IMR-90 (cell line): ENCODE data around the gene TPX2. TPM values are rescaled to one million over a fixed set of nuclear protein-coding genes. Genes with fewer than 3 reads are reported as not detected.
"Not testable (repeated sequence)": the region's sequence is repeated elsewhere in the genome, so short reads cannot be mapped to it uniquely, and the experiment has no call there.

Source experiments
- ATAC-seq: fragments of 200-7000 bp; cut with Tn5 transposase; 2 replicates; pipeline ENCODE4 v1.9.1; 2020; ENCODE audit warnings: low read depth, mild to moderate bottlenecking, moderate library complexity
- BruUV-seq: library from RNA; stranded (reverse); fragments of 400-500 nt; replicated peaks from 2 replicates; lab custom pipeline; 2021; lab: Mats Ljungman, UMichigan
- CTCF ChIA-PET: fragments of 300-600 bp; formaldehyde crosslinking; extraction: SDS; loops from one replicate; lab custom pipeline; 2021; ENCODE audit warnings: antibody characterized with exemption; lab: Yijun Ruan, JAX
- POLR2A ChIA-PET: fragments of 300-600 bp; sonication (Branson Sonifier 250); formaldehyde crosslinking; loops from one replicate; lab custom pipeline; 2022; ENCODE audit warnings: antibody characterized with exemption; ENCODE audit not compliant: unreplicated experiment; lab: Charles Lee
- DNase-seq: peaks from one replicate; pipeline ENCODE4 v3.0.0; 2013
- H2AFZ ChIP-seq: replicated peaks from 2 replicates; pipeline ENCODE3; 2013; ENCODE audit warnings: low read length, mild to moderate bottlenecking; ENCODE audit not compliant: poor library complexity
- H2AK5ac ChIP-seq: 2 replicates; pipeline ENCODE4 v1.6.1; 2013; ENCODE audit warnings: low read depth, low read length, inconsistent platforms
- H2AK9ac ChIP-seq: replicated peaks from 2 replicates; pipeline ENCODE3; 2013; ENCODE audit warnings: mild to moderate bottlenecking, low read depth, low read length, moderate library complexity; ENCODE audit not compliant: poor library complexity
- H2BK120ac ChIP-seq: 2 replicates; pipeline ENCODE4 v1.6.1; 2013; ENCODE audit warnings: low read depth, low read length, inconsistent platforms
- H2BK15ac ChIP-seq: 3 replicates; pipeline ENCODE4 v1.6.1; 2013; ENCODE audit warnings: low read depth, low read length, inconsistent platforms
- H2BK20ac ChIP-seq: 2 replicates; pipeline ENCODE4 v1.6.1; 2013; ENCODE audit warnings: low read depth, mild to moderate bottlenecking, inconsistent platforms, low read length, moderate library complexity
- H2BK5ac ChIP-seq: 2 replicates; pipeline ENCODE4 v1.6.1; 2013; ENCODE audit warnings: mild to moderate bottlenecking, low read depth, low read length, inconsistent platforms; ENCODE audit not compliant: poor library complexity, severe bottlenecking
- H3K14ac ChIP-seq: replicated peaks from 2 replicates; pipeline ENCODE4 v1.6.1; 2013; ENCODE audit warnings: low read depth, low read length, inconsistent platforms
- H3K18ac ChIP-seq: 2 replicates; pipeline ENCODE4 v1.6.1; 2013; ENCODE audit warnings: low read depth, low read length, control low read depth
- H3K23ac ChIP-seq: 2 replicates; pipeline ENCODE4 v1.6.1; 2013; ENCODE audit warnings: low read depth, low read length, inconsistent platforms
- H3K27ac ChIP-seq: 2 replicates; pipeline ENCODE4 v1.5.1; 2013; ENCODE audit warnings: mild to moderate bottlenecking, control low read depth, low read length; ENCODE audit not compliant: insufficient read depth
- H3K27me3 ChIP-seq: 2 replicates; pipeline ENCODE4 v1.6.1; 2013; ENCODE audit warnings: low read length; ENCODE audit not compliant: control insufficient read depth, insufficient read depth
- H3K36me3 ChIP-seq: 2 replicates; pipeline ENCODE4 v1.6.1; 2013; ENCODE audit warnings: low read length, mixed read lengths; ENCODE audit not compliant: control insufficient read depth, insufficient read depth
- H3K4ac ChIP-seq: 2 replicates; pipeline ENCODE4 v1.6.1; 2013; ENCODE audit warnings: low read depth, low read length, inconsistent platforms
- H3K4me1 ChIP-seq: 2 replicates; pipeline ENCODE4 v1.6.1; 2013; ENCODE audit warnings: low read length, mixed read lengths; ENCODE audit not compliant: control insufficient read depth, insufficient read depth
- H3K4me2 ChIP-seq: 2 replicates; pipeline ENCODE4 v1.6.1; 2013; ENCODE audit warnings: low read depth, mild to moderate bottlenecking, control low read depth, low read length, moderate library complexity
- H3K4me3 ChIP-seq: 2 replicates; pipeline ENCODE4 v1.5.1; 2013; ENCODE audit warnings: low read depth, mild to moderate bottlenecking, control low read depth, low read length, moderate library complexity; ENCODE audit not compliant: insufficient read depth
- H3K56ac ChIP-seq: 2 replicates; pipeline ENCODE4 v1.6.1; 2013; ENCODE audit warnings: low read length, inconsistent platforms; ENCODE audit not compliant: insufficient read depth; ENCODE audit errors: extremely low read depth
- H3K79me1 ChIP-seq, 2 experiments: 2 replicates each; pipeline ENCODE4 v1.6.1; 2013; ENCODE audit warnings: low read length in 2 of 2, inconsistent platforms in 1 of 2, low read depth in 1 of 2
- H3K9ac ChIP-seq: 2 replicates; pipeline ENCODE4 v1.6.1; 2013; ENCODE audit warnings: low read depth, low read length, control low read depth
- H3K9me1 ChIP-seq: 2 replicates; pipeline ENCODE4 v1.6.1; 2013; ENCODE audit warnings: low read length, inconsistent platforms; ENCODE audit not compliant: insufficient read depth
- H3K9me3 ChIP-seq: 2 replicates; pipeline ENCODE4 v1.6.1; 2013; ENCODE audit warnings: low read length; ENCODE audit not compliant: control insufficient read depth, insufficient read depth
- H4K20me1 ChIP-seq: 2 replicates; pipeline ENCODE4 v1.6.1; 2013; ENCODE audit warnings: low read length, inconsistent platforms; ENCODE audit not compliant: insufficient read depth
- H4K5ac ChIP-seq: 2 replicates; pipeline ENCODE4 v1.6.1; 2013; ENCODE audit warnings: mild to moderate bottlenecking, low read depth, low read length, control low read depth
- H4K8ac ChIP-seq, 2 experiments: 2 replicates each; pipeline ENCODE4 v1.6.1; 2013; ENCODE audit warnings: low read depth in 2 of 2, low read length in 2 of 2, control low read depth in 1 of 2, inconsistent platforms in 1 of 2
- H4K91ac ChIP-seq: 2 replicates; pipeline ENCODE4 v1.6.1; 2013; ENCODE audit warnings: low read depth, low read length, inconsistent platforms; ENCODE audit not compliant: insufficient read depth
- WGBS, 2 experiments: methylation state at CpG; one replicate each; pipeline versions ENCODE4 v1.1.5 to v1.1.7; 2013; ENCODE audit warnings: missing lambda C conversion rate in 2 of 2; ENCODE audit not compliant: insufficient read length in 1 of 2; ENCODE audit errors: extremely low coverage in 2 of 2; 5-methylcytosine and 5-hydroxymethylcytosine counted together
- dilution Hi-C: fragments of 300-500 bp; cut with HindIII; formaldehyde crosslinking; loops from one replicate; pipeline ENCODE4 v1.14.3; 2018; ENCODE audit warnings: low sequenced_read_pairs; ENCODE audit not compliant: unreplicated experiment
- in situ Hi-C: fragments of 300-500 bp; cut with MboI; formaldehyde crosslinking; loops from 3 replicates; pipeline ENCODE4 v1.14.3; 2019; ENCODE audit warnings: low sequenced_read_pairs, inconsistent platforms, mixed read lengths
- intact Hi-C: fragments of 100-400 bp; cut with micrococcal nuclease; formaldehyde crosslinking; loops from 2 replicates; pipeline ENCODE4 v1.10.0; 2022
- polyA plus RNA-seq, 3 experiments: library from polyadenylated mRNA; depleted of rRNA; stranded (reverse); fragments of >200 nt; gene quantifications; 2 replicates each; pipeline ENCODE4 v1.2.3, GENCODE V29; 2012; ENCODE audit warnings: low replicate concordance in 1 of 3
- total RNA-seq: library from RNA; depleted of rRNA; stranded (reverse); fragments of >200 nt; gene quantifications from 2 replicates; pipeline ENCODE4 v1.2.3, GENCODE V29; 2012

The TPX2 gene
- total and polyA plus RNA-seq, 2 of the 4 experiments (the other 2 are of a cell fraction): 28.5 to 72.2 TPM

- H2BK5ac ChIP-seq, H2BK20ac ChIP-seq, H2AK5ac ChIP-seq, H3K27me3 ChIP-seq, BruUV-seq, H2BK15ac ChIP-seq, dilution Hi-C loops, H3K4me3 ChIP-seq, H3K4ac ChIP-seq, H2AFZ ChIP-seq, DNase-seq, H4K20me1 ChIP-seq, H3K9me1 ChIP-seq, H3K9me3 ChIP-seq, CTCF ChIA-PET, H3K23ac ChIP-seq, H3K56ac ChIP-seq, H3K27ac ChIP-seq, H3K4me1 ChIP-seq, H3K4me2 ChIP-seq, H2BK120ac ChIP-seq, intact Hi-C loops, H3K18ac ChIP-seq, H3K14ac ChIP-seq, ATAC-seq, POLR2A ChIA-PET, H3K9ac ChIP-seq, H4K91ac ChIP-seq, H4K5ac ChIP-seq, H4K8ac ChIP-seq, H2AK9ac ChIP-seq, H3K79me1 ChIP-seq, H3K36me3 ChIP-seq: not testable (repeated sequence)
- 90% methylated on average over 5 of the region's 11 CpGs; no CpG with 5 or more reads in 1 of the 2 experiments for WGBS, 2 experiments
- in situ Hi-C loops: loop anchor here (10.0 to 25.0 kb wide), 3 partner anchors 127 to 834 kb away; partner anchors contain the start of genes C20orf203 and PDRG1
These were observed 88.9 kb downstream of the TPX2 start for GRCh38 chr20:31828016-31828415.
